ENCODE data around the gene CRTAC1. TPM values are rescaled to one million over a fixed set of nuclear protein-coding genes. Genes with fewer than 3 reads are reported as not detected.

Gene CRTAC1
- total RNA-seq, 1 experiment from 2014 or later = 0.20 TPM

GRCh38 chr10:97904018-97904381 is 126.4 kb downstream of the CRTAC1 start:
- no peaks in the 10 kb centered on the region for H3K4me1 ChIP-seq (ENCODE audit: control insufficient read depth in 1 of 2, insufficient read depth in 2 of 2, low read length in 2 of 2)
- H2AFZ ChIP-seq (ENCODE audit: low read depth, low read length, poor library complexity, severe bottlenecking) = no peak overlapping the region
- no peak overlapping the region for H3K9ac ChIP-seq (ENCODE audit: low read length)
- ATAC-seq (no peak), DNase-seq (ENCODE audit: low read depth, low spot score) (no peak)
- H3K4me3 ChIP-seq (replicated peaks in 1 of 2; ENCODE audit: low read depth in 1 of 2, low read length in 2 of 2) = no peak overlapping the region
- POLR2A ChIA-PET = no interaction called here
- H4K20me1 ChIP-seq (ENCODE audit: insufficient read depth) = no peaks in the 10 kb centered on the region
- H3K36me3 ChIP-seq (ENCODE audit: control insufficient read depth in 1 of 2, insufficient read depth in 2 of 2, low read length in 2 of 2) = no peaks in the 10 kb centered on the region
- no peak overlapping the region for H3K27ac ChIP-seq (ENCODE audit: low read depth, low read length)
- intact Hi-C loops (cut with micrococcal nuclease) = no loop called here
- H3K4me2 ChIP-seq (ENCODE audit: low read length) = no peak overlapping the region
- no TSS peak for BruUV-seq (replicated peaks)
- no peaks in the 10 kb centered on the region for H3K9me3 ChIP-seq (ENCODE audit: control insufficient read depth in 1 of 2, insufficient read depth in 1 of 2, low read depth in 1 of 2, low read length in 2 of 2)
- RAD21 ChIA-PET (ENCODE audit: low non-redundant PET in 1 of 2, low total read pairs in 2 of 2, uncharacterized antibody in 2 of 2, unreplicated experiment in 2 of 2) = no interaction called here
- no peaks in the 10 kb centered on the region for H3K9me2 ChIP-seq (ENCODE audit: insufficient read depth)
- no peaks in the 10 kb centered on the region for H3K79me2 ChIP-seq (ENCODE audit: insufficient read depth, low read length)
- H3K27me3 ChIP-seq (ENCODE audit: insufficient read depth, low read length) = no peaks in the 10 kb centered on the region
- TF ChIP-seq SIN3A (IDR thresholded peaks at IDR 0.05; ENCODE audit: low read depth) = no peak
- TF ChIP-seq SP1 (IDR thresholded peaks at IDR 0.05; ENCODE audit: low read depth) = no peak
- TF ChIP-seq CBX3 (IDR thresholded peaks at IDR 0.05; ENCODE audit: low read depth) = no peak
- TF ChIP-seq EGR1 (IDR thresholded peaks at IDR 0.05; ENCODE audit: low read depth) = no peak
- TF ChIP-seq FOSL1 (IDR thresholded peaks at IDR 0.05; ENCODE audit: low read depth) = no peak
- TF ChIP-seq POLR2AphosphoS5 (IDR thresholded peaks at IDR 0.05; ENCODE audit: low read depth, low read length) = no peak
- no peak for TF ChIP-seq EZH2 (IDR thresholded peaks at IDR 0.05)
- no peak for TF ChIP-seq ELF1 (IDR thresholded peaks at IDR 0.05; ENCODE audit: borderline replicate concordance, low read depth)
- TF ChIP-seq ZNF274 (IDR thresholded peaks at IDR 0.05; ENCODE audit: low read depth, low read length) = no peak
- TF ChIP-seq POLR2A (IDR thresholded peaks at IDR 0.05; ENCODE audit: borderline replicate concordance, extremely low read depth, insufficient read depth, insufficient read length) = no peak
- TF ChIP-seq CTCF (IDR thresholded peaks at IDR 0.05 in 2 of 3, conservative IDR thresholded peaks at IDR 0.05 in 1 of 3; ENCODE audit: borderline replicate concordance in 1 of 3, insufficient read depth in 1 of 3, low read depth in 2 of 3, low read length in 2 of 3) = no peak
- TF ChIP-seq JUND (IDR thresholded peaks at IDR 0.05) = no peak
- TF ChIP-seq REST (IDR thresholded peaks at IDR 0.05; ENCODE audit: low read depth) = no peak
- CTCF ChIA-PET = interaction anchor here (0.7 to 1.2 kb wide), 3 partner anchors 11 to 141 kb away, joined by 3 read pairs; no protein-coding TSS in a partner anchor

Measured in HCT116 (cell line).